Kidney (tissue), 14 donors: Measurements from ENCODE around the gene VTI1B. TPM values are rescaled to one million over a fixed set of nuclear protein-coding genes. Genes with fewer than 3 reads are reported as not detected.

Source experiments
- DNase-seq, 5 donors: peaks; one replicate each; pipeline ENCODE4 v3.0.0-alpha.2; 2013 to 2020
- FAIRE-seq: peaks from 2 replicates; lab custom pipeline; 2012; peaks lifted over from hg19 to GRCh38; lab: Jason Lieb, UNC
- H3K27ac ChIP-seq, 2 donors: one replicate each; pipeline ENCODE4 v1.7.0; 2013; ENCODE audit warnings: low read depth in 2 of 2, low read length in 2 of 2, inconsistent platforms in 1 of 2
- H3K27me3 ChIP-seq: one replicate; pipeline ENCODE4 v1.7.1; 2013; ENCODE audit warnings: low read length, inconsistent platforms; ENCODE audit not compliant: control insufficient read depth, insufficient read depth
- H3K36me3 ChIP-seq, 3 donors: one replicate each; pipeline versions ENCODE4 v1.7.0 to v1.7.1; 2013; ENCODE audit warnings: low read length in 3 of 3, control low read depth in 1 of 3, inconsistent platforms in 1 of 3; ENCODE audit not compliant: insufficient read depth in 3 of 3, control insufficient read depth in 2 of 3
- H3K4me1 ChIP-seq, 3 donors: one replicate each; pipeline versions ENCODE4 v1.7.0 to v1.7.1; 2013; ENCODE audit warnings: low read length in 3 of 3, inconsistent platforms in 1 of 3, low read depth in 1 of 3; ENCODE audit not compliant: control insufficient read depth in 2 of 3, insufficient read depth in 2 of 3
- H3K4me3 ChIP-seq, 3 donors: one replicate each; pipeline versions ENCODE4 v1.7.0 to v1.8.1; 2013; ENCODE audit warnings: low read length in 3 of 3, control low read depth in 1 of 3, inconsistent platforms in 1 of 3
- H3K9ac ChIP-seq, 3 donors: one replicate each; pipeline versions ENCODE4 v1.7.0 to v1.7.1; 2013; ENCODE audit warnings: low read length in 3 of 3, control low read depth in 1 of 3, inconsistent platforms in 1 of 3
- H3K9me3 ChIP-seq, 3 donors: one replicate each; pipeline versions ENCODE4 v1.7.0 to v1.7.1; 2013; ENCODE audit warnings: low read length in 3 of 3, control low read depth in 1 of 3, inconsistent platforms in 1 of 3; ENCODE audit not compliant: control insufficient read depth in 2 of 3, insufficient read depth in 1 of 3
- CTCF ChIP-seq: IDR thresholded peaks from 3 replicates; pipeline ENCODE4 v1.5.1; 2012; ENCODE audit warnings: mild to moderate bottlenecking, moderate library complexity, borderline replicate concordance; ENCODE audit not compliant: insufficient read depth; ENCODE audit errors: extremely low read depth
- intact Hi-C: fragments of 100-400 bp; cut with DNase I; formaldehyde crosslinking; loops from one replicate; pipeline ENCODE4 v1.11.1; 2022
- polyA plus RNA-seq: library from polyadenylated mRNA; stranded (reverse); fragments of 350-450 nt; fragmentation: Illumina TruSeq; extraction: RNeasy Lipid Tissue Mini Kit (QIAGEN cat#74804); gene quantifications from one replicate; pipeline ENCODE4 v1.2.3, GENCODE V29; 2014; ENCODE audit warnings: low read depth, low replicate concordance; ENCODE audit not compliant: insufficient read depth
- total RNA-seq: library from RNA; stranded (reverse); fragmentation: NEBNext Ultra II Directional; extraction: Animal tissue kit (Norgen Biotek cat#: 25700); gene quantifications from one replicate; pipeline ENCODE4 v1.2.1, GENCODE V29; 2021
- donor health status: control.
- donor health status: control.
- donor health status: control.
- donor health status: control.
- donor health status: control.
- donor health status: DM: yes; HTN: yes; CAD: no.
- donor health status: Normal renal cell carcinoma (clear cell type).

VTI1B gene
- total and polyA plus RNA-seq, 2 donors from 2014 or later: 110 to 211 TPM

GRCh38 chr14:67663633-67664032 is 10.8 kb downstream of the VTI1B start:
- H3K9ac ChIP-seq: no peak overlapping the region
- no peak overlapping the region for H3K4me3 ChIP-seq
- DNase-seq: no peak
- intact Hi-C loops: loop anchor here (10.0 kb wide), 1 partner anchor 49 kb away; the partner anchor contains the start of gene ARG2
- FAIRE-seq: no peak
- H3K36me3 ChIP-seq: peaks cover 0 to 12% (median 5%) of the 10 kb centered on the region in 3 donors
- no peaks in the 10 kb centered on the region for H3K9me3 ChIP-seq
- no peak overlapping the region for H3K27ac ChIP-seq
- H3K4me1 ChIP-seq: peaks cover 0 to 6% (median 0%) of the 10 kb centered on the region in 3 donors
- H3K27me3 ChIP-seq: no peaks in the 10 kb centered on the region
- TF ChIP-seq CTCF: no peak

- intact Hi-C loops: no loop called here
- H3K9ac ChIP-seq: no peak overlapping the region
- no peak overlapping the region for H3K27ac ChIP-seq
- H3K27me3 ChIP-seq: no peaks in the 10 kb centered on the region
- no peaks in the 10 kb centered on the region for H3K9me3 ChIP-seq
- TF ChIP-seq CTCF: no peak
- no peak overlapping the region for H3K4me3 ChIP-seq
- no peak for DNase-seq
- no peak for FAIRE-seq
- peaks cover 9 to 72% (median 41%) of the 10 kb centered on the region in 3 donors for H3K36me3 ChIP-seq
- H3K4me1 ChIP-seq: peaks cover 0 to 6% (median 2%) of the 10 kb centered on the region in 3 donors
Observed at GRCh38 chr14:67653651-67654280, 20.7 kb downstream of the VTI1B start.

- Histone ChIP-seq H3K4me1 (peaks cover 0 to 7% (median 2%) of the 10 kb centered on the region in 3 donors), H3K27ac (no peak overlapping the region), H3K4me3 (no peak overlapping the region), H3K9me3 (no peaks in the 10 kb centered on the region), H3K9ac (no peak overlapping the region), H3K36me3 (peaks cover 9 to 70% (median 41%) of the 10 kb centered on the region in 3 donors), H3K27me3 (no peaks in the 10 kb centered on the region)
- no peak for FAIRE-seq
- no peak for TF ChIP-seq CTCF
- intact Hi-C loops: no loop called here
- DNase-seq: no peak
Observed at GRCh38 chr14:67652189-67652588, 22.2 kb downstream of the VTI1B start.
